C1 segment of cervical spinal cord (tissue), 14 donors: ENCODE measurements around the gene CCM2L.

Source experiments
- DNase-seq, 14 donors: peaks; one replicate each; lab custom pipeline; 2025; lab: John Stamatoyannopoulos, UW

Gene CCM2L

GRCh38 chr20:32056708-32057483 lies 46.7 kb downstream of the CCM2L start:
- DNase-seq = no peak

GRCh38 chr20:32057656-32058184 lies 47.5 kb downstream of the CCM2L start:
- no peak for DNase-seq

GRCh38 chr20:32059189-32059588 lies 49.0 kb downstream of the CCM2L start:
- no peak for DNase-seq

GRCh38 chr20:32062776-32063170 lies 52.5 kb downstream of the CCM2L start:
- DNase-seq = peak in 9 of 14 donors; percentile 12 to 61 (median 48)

GRCh38 chr20:32063695-32064094 lies 53.5 kb downstream of the CCM2L start:
- DNase-seq = no peak

GRCh38 chr20:32064667-32065066 lies 54.4 kb downstream of the CCM2L start:
- peak in 1 of 14 donors; percentile 6 for DNase-seq

GRCh38 chr20:32067234-32067821 lies 57.1 kb downstream of the CCM2L start:
- DNase-seq = no peak

- DNase-seq = no peak
Observed at GRCh38 chr20:32068174-32068573, 57.9 kb downstream of the CCM2L start.

GRCh38 chr20:32069711-32070110 lies 59.5 kb downstream of the CCM2L start:
- no peak for DNase-seq

- no peak for DNase-seq
Observed at GRCh38 chr20:32070282-32070681, 60.0 kb downstream of the CCM2L start.

GRCh38 chr20:32070690-32071213 lies 60.5 kb downstream of the CCM2L start:
- no peak for DNase-seq

GRCh38 chr20:32071395-32072167 lies 61.3 kb downstream of the CCM2L start:
- no peak for DNase-seq

- DNase-seq = no peak
Observed at GRCh38 chr20:32072168-32072750, 62.0 kb downstream of the CCM2L start.

GRCh38 chr20:32075534-32075933 lies 65.3 kb downstream of the CCM2L start:
- no peak for DNase-seq

GRCh38 chr20:32077190-32077589 lies 67.0 kb downstream of the CCM2L start:
- DNase-seq = peak in 1 of 14 donors; percentile 7

- DNase-seq = no peak
Observed at GRCh38 chr20:32078322-32078721, 68.1 kb downstream of the CCM2L start.

- no peak for DNase-seq
Observed at GRCh38 chr20:32078791-32079190, 68.6 kb downstream of the CCM2L start.

- DNase-seq = no peak
Observed at GRCh38 chr20:32079655-32080109, 69.4 kb downstream of the CCM2L start.

GRCh38 chr20:32080783-32081182 lies 70.5 kb downstream of the CCM2L start:
- no peak for DNase-seq
